ENCODE measurements around the gene MAP7. TPM values are rescaled to one million over a fixed set of nuclear protein-coding genes. Genes with fewer than 3 reads are reported as not detected.

The MAP7 gene
- total RNA-seq, 1 donor from 2014 or later = 0.35 TPM

DNA sequence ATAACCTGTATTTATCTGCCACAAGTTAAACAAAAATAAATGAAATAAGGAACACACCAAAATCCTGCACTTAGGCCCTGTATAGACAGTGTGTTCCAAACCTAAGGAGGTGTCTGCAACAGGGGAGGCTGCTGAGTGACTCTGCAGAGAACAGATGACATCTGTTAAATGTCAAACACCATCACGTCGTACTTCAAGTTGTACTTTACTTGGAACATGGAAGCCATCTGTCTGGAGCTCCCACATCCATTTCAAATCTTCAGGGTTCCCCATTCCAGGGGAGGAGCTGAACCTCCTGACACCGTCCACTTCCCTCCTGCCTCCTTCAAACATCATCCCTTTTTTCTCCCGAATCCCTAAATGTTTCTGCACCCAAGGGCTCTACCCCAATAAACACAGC lies 1.8 kb upstream of the MAP7 start:
- ATAC-seq (ENCODE audit: low read depth) = no peak
- Mint-ChIP-seq H3K27me3 (peaks cover 23% of the 10 kb centered on the region), H3K9me3 (no peaks in the 10 kb centered on the region), H3K4me3 (no peak overlapping the region), H3K27ac (no peak overlapping the region), H3K36me3 (ENCODE audit: low read depth) (peaks cover 16% of the 10 kb centered on the region), H3K4me1 (peaks cover 9% of the 10 kb centered on the region)
- ChIA-PET POLR2A (no interaction called here), CTCF (interaction anchor here (0.7 kb wide), 1 partner anchor 219 kb away, joined by 4 read pairs; no protein-coding TSS in a partner anchor)
- intact Hi-C loops (cut with micrococcal nuclease) = loop anchor here (5.0 to 10.0 kb wide), 3 partner anchors 297 to 1097 kb away; partner anchors contain the start of gene MTFR2
- TF ChIP-seq, protein P1, sequence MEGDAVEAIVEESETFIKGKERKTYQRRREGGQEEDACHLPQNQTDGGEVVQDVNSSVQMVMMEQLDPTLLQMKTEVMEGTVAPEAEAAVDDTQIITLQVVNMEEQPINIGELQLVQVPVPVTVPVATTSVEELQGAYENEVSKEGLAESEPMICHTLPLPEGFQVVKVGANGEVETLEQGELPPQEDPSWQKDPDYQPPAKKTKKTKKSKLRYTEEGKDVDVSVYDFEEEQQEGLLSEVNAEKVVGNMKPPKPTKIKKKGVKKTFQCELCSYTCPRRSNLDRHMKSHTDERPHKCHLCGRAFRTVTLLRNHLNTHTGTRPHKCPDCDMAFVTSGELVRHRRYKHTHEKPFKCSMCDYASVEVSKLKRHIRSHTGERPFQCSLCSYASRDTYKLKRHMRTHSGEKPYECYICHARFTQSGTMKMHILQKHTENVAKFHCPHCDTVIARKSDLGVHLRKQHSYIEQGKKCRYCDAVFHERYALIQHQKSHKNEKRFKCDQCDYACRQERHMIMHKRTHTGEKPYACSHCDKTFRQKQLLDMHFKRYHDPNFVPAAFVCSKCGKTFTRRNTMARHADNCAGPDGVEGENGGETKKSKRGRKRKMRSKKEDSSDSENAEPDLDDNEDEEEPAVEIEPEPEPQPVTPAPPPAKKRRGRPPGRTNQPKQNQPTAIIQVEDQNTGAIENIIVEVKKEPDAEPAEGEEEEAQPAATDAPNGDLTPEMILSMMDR (IDR thresholded peaks at IDR 0.05) = no peak
- DNase-seq = no peak

GRCh38 chr6:136551103-136551502 lies 881 bp upstream of the MAP7 start:
- POLR2A ChIA-PET = no interaction called here
- ATAC-seq (ENCODE audit: low read depth) = no peak

DNA sequence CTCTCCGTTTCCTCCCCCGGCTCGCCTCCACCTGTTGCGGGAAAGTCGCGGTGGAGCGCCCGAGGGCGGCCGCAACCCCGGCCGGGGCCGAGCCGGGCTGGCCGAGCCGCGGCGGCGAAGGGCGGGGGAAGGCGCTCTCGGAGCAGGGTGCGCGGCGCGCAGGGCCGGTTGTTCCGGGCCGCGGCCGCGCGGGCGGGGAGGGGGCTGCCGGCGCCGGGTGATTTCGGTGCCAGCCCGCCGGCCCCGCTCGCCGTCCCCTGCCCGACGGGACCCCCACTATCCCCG lies 235 bp downstream of the MAP7 start:
- ChIA-PET CTCF (interaction anchor here (0.8 to 1.3 kb wide), 2 partner anchors 10 to 242 kb away, joined by 3 to 4 read pairs; partner anchors contain the start of gene MAP3K5), POLR2A (no interaction called here)
- Mint-ChIP-seq H3K4me3 (peak overlapping the region; percentile 57), H3K4me1 (peaks cover 9% of the 10 kb centered on the region), H3K27me3 (peaks cover 37% of the 10 kb centered on the region), H3K9me3 (no peaks in the 10 kb centered on the region), H3K27ac (no peak overlapping the region), H3K36me3 (ENCODE audit: low read depth) (peaks cover under 1% of the 10 kb centered on the region)
- intact Hi-C loops (cut with micrococcal nuclease) = loop anchor here (5.0 to 10.0 kb wide), 3 partner anchors 295 to 1095 kb away; partner anchors contain the start of gene MTFR2
- TF ChIP-seq, protein P1 (IDR thresholded peaks at IDR 0.05) = no peak
- DNase-seq (no peak), ATAC-seq (ENCODE audit: low read depth) (peak; percentile 66)

More at GRCh38 chr6:136551103-136551502, 881 bp upstream of the MAP7 start:
- intact Hi-C loops (cut with micrococcal nuclease) = loop anchor here (5.0 to 10.0 kb wide), 3 partner anchors 296 to 1096 kb away; partner anchors contain the start of gene MTFR2
- Mint-ChIP-seq H3K9me3 (no peaks in the 10 kb centered on the region), H3K27ac (no peak overlapping the region), H3K4me3 (peak overlapping the region; percentile 66), H3K36me3 (ENCODE audit: low read depth) (peaks cover 9% of the 10 kb centered on the region), H3K4me1 (peaks cover 9% of the 10 kb centered on the region), H3K27me3 (peaks cover 32% of the 10 kb centered on the region)
- DNase-seq = no peak
- TF ChIP-seq, protein P1 (IDR thresholded peaks at IDR 0.05) = no peak
- CTCF ChIA-PET = interaction anchor here (1.3 kb wide), 1 partner anchor 8 kb away, joined by 4 read pairs; no protein-coding TSS in a partner anchor

- Mint-ChIP-seq H3K27ac (no peak overlapping the region), H3K36me3 (ENCODE audit: low read depth) (no peaks in the 10 kb centered on the region), H3K9me3 (no peaks in the 10 kb centered on the region), H3K27me3 (peaks cover 40% of the 10 kb centered on the region), H3K4me1 (peaks cover 9% of the 10 kb centered on the region), H3K4me3 (peak overlapping the region; percentile 71)
- ATAC-seq (ENCODE audit: low read depth) (no peak), DNase-seq (no peak)
- TF ChIP-seq, protein P1 (IDR thresholded peaks at IDR 0.05) = no peak
- POLR2A ChIA-PET = no interaction called here
- CTCF ChIA-PET = interaction anchor here (1.3 kb wide), 1 partner anchor 10 kb away, joined by 4 read pairs; no protein-coding TSS in a partner anchor
- intact Hi-C loops (cut with micrococcal nuclease) = loop anchor here (5.0 to 10.0 kb wide), 4 partner anchors 262 to 1095 kb away; partner anchors contain the start of genes BCLAF1 and MTFR2
These were observed 750 bp downstream of the MAP7 start for GRCh38 chr6:136549300-136550044.

GRCh38 chr6:136548582-136549299 lies 1.5 kb downstream of the MAP7 start:
- no peak for DNase-seq
- Mint-ChIP-seq H3K4me3 (peak overlapping the region; percentile 71), H3K27me3 (peaks cover 43% of the 10 kb centered on the region), H3K27ac (no peak overlapping the region), H3K9me3 (no peaks in the 10 kb centered on the region), H3K36me3 (ENCODE audit: low read depth) (no peaks in the 10 kb centered on the region), H3K4me1 (peaks cover 9% of the 10 kb centered on the region)
- ChIA-PET CTCF (no interaction called here), POLR2A (no interaction called here)
- no peak for ATAC-seq (ENCODE audit: low read depth)
- intact Hi-C loops (cut with micrococcal nuclease) = loop anchor here (5.0 kb wide), 1 partner anchor 261 kb away; the partner anchor contains the start of gene BCLAF1
- TF ChIP-seq, protein P1 (IDR thresholded peaks at IDR 0.05) = no peak

All from activated B cell treated with CpG ODN at 0.5 μM for 24 hours (primary cell).